GM23338 (cell line): ENCODE results near the gene KLF11.

Source experiments
- CREB1 ChIP-seq: fragments of 250-450 bp; sonication (Bioruptor Pico); IDR thresholded peaks from 2 replicates; pipeline ENCODE4 v1.5.0; 2020; ENCODE audit warnings: low read depth, mild to moderate bottlenecking, moderate library complexity
- CTCF ChIP-seq, 2 experiments: fragments of 200-600 bp in 1 of 2; sonication (generic) in 1 of 2; conservative IDR thresholded peaks; 2 replicates each; pipeline versions ENCODE4 v1.5.1 to v1.6.1; 2016 to 2017; ENCODE audit warnings: antibody characterized with exemption in 2 of 2, low read depth in 2 of 2, mild to moderate bottlenecking in 2 of 2, moderate library complexity in 1 of 2
- EZH2 ChIP-seq: fragments of 200-600 bp; sonication (generic); IDR thresholded peaks from one replicate; pipeline ENCODE4 v1.8.0; 2017; ENCODE audit warnings: antibody characterized with exemption, mild to moderate bottlenecking, low read depth; ENCODE audit not compliant: unreplicated experiment
- EZH2phosphoT487 ChIP-seq: fragments of 200-600 bp; sonication (generic); IDR thresholded peaks from one replicate; pipeline ENCODE4 v1.8.1; 2018; ENCODE audit warnings: antibody characterized with exemption; ENCODE audit not compliant: unreplicated experiment
- JUNB ChIP-seq: IDR thresholded peaks from one replicate; pipeline ENCODE4 v1.6.1; 2016; ENCODE audit warnings: antibody characterized with exemption; ENCODE audit not compliant: unreplicated experiment
- NANOG ChIP-seq: IDR thresholded peaks from 2 replicates; pipeline ENCODE4 v1.6.1; 2016; ENCODE audit warnings: antibody characterized with exemption, borderline replicate concordance
- POLR2AphosphoS5 ChIP-seq: IDR thresholded peaks from 2 replicates; pipeline ENCODE4 v1.6.1; 2016; ENCODE audit warnings: antibody characterized with exemption, low read depth
- STAT1 ChIP-seq: IDR thresholded peaks from one replicate; pipeline ENCODE4 v1.6.1; 2016; ENCODE audit warnings: antibody characterized with exemption; ENCODE audit not compliant: unreplicated experiment
- ZNF114 ChIP-seq: fragments of 250-450 bp; sonication (Bioruptor Pico); IDR thresholded peaks from 2 replicates; pipeline ENCODE4 v1.5.0; 2020; ENCODE audit warnings: mild to moderate bottlenecking, moderate library complexity
- ZNF331 ChIP-seq: fragments of 250-450 bp; sonication (Bioruptor Pico); IDR thresholded peaks from 2 replicates; pipeline ENCODE4 v1.5.0; 2020; ENCODE audit warnings: low read depth, mild to moderate bottlenecking, moderate library complexity
- TF ChIP-seq, protein P1 (sequence below): IDR thresholded peaks from one replicate; pipeline ENCODE4 v1.6.1; 2018; ENCODE audit warnings: antibody characterized with exemption; ENCODE audit not compliant: unreplicated experiment
- TF ChIP-seq, protein P2 (sequence below): IDR thresholded peaks from 2 replicates; pipeline ENCODE4 v1.6.1; 2016; ENCODE audit warnings: antibody characterized with exemption

DNA sequence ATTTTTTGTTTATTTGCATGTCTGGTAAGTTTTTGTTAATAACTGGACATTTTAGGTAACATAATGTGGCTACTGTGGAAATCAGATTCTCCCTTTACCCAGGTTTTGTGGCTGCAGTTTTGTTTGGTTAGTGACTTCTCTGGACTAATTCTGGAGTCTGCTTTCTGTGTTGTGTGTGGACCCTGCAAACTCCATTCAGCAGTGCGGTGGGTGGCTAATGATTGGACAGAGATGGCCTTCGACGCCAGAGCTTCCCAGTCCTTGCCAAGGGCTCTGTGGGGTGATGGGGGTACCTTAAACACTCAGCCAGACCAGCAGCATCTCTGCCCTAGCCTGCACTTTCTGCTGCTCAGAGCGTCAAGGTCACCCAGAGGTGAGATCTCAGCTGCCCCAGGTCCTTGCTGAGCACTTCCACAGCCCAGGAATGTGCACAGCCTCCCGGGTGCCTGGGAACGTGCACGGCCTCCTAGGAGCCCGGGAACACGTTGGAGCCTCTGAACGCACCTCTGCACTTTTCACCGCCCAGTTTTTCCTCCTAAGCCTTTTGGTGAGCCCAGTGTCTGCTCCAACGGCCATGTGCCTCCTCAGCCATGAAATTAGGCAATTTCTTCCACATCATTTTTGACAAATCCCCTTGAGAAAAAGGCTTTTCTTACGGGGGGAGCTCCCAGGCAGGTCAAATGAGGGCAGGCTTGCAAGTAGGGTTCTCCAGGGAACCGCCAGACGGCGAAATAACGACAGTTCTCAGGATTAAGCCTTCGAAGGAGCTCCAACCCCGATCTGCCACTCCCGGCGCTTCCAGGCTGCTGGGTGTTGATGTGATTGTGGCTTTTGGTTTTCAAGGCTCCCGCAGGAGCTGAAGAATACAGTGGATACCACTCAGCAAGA is 35.2 kb upstream of the KLF11 start:
- TF ChIP-seq CTCF (conservative IDR thresholded peaks at IDR 0.05; ENCODE audit: low read depth in 2 of 2) (no peak), POLR2AphosphoS5 (no peak), EZH2 (no peak), EZH2phosphoT487 (no peak), ZNF114 (CRISPR knock-in tag) (no peak), CREB1 (CRISPR knock-in tag) (no peak), NANOG (no peak), ZNF331 (no peak), STAT1 (no peak), JUNB (no peak)
- TF ChIP-seq, protein P1, sequence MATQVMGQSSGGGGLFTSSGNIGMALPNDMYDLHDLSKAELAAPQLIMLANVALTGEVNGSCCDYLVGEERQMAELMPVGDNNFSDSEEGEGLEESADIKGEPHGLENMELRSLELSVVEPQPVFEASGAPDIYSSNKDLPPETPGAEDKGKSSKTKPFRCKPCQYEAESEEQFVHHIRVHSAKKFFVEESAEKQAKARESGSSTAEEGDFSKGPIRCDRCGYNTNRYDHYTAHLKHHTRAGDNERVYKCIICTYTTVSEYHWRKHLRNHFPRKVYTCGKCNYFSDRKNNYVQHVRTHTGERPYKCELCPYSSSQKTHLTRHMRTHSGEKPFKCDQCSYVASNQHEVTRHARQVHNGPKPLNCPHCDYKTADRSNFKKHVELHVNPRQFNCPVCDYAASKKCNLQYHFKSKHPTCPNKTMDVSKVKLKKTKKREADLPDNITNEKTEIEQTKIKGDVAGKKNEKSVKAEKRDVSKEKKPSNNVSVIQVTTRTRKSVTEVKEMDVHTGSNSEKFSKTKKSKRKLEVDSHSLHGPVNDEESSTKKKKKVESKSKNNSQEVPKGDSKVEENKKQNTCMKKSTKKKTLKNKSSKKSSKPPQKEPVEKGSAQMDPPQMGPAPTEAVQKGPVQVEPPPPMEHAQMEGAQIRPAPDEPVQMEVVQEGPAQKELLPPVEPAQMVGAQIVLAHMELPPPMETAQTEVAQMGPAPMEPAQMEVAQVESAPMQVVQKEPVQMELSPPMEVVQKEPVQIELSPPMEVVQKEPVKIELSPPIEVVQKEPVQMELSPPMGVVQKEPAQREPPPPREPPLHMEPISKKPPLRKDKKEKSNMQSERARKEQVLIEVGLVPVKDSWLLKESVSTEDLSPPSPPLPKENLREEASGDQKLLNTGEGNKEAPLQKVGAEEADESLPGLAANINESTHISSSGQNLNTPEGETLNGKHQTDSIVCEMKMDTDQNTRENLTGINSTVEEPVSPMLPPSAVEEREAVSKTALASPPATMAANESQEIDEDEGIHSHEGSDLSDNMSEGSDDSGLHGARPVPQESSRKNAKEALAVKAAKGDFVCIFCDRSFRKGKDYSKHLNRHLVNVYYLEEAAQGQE, result no peak
- TF ChIP-seq, protein P2, sequence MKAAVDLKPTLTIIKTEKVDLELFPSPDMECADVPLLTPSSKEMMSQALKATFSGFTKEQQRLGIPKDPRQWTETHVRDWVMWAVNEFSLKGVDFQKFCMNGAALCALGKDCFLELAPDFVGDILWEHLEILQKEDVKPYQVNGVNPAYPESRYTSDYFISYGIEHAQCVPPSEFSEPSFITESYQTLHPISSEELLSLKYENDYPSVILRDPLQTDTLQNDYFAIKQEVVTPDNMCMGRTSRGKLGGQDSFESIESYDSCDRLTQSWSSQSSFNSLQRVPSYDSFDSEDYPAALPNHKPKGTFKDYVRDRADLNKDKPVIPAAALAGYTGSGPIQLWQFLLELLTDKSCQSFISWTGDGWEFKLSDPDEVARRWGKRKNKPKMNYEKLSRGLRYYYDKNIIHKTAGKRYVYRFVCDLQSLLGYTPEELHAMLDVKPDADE, result no peak
